T-helper 17 cell (primary cell): ENCODE data around the gene SMU1. TPM values are rescaled to one million over a fixed set of nuclear protein-coding genes. Genes with fewer than 3 reads are reported as not detected.

Experiments used
- ATAC-seq: fragments of 150-1000 bp; cut with Tn5 transposase; 2 replicates; pipeline ENCODE4 v1.10.0; 2021; ENCODE audit warnings: mild to moderate bottlenecking, moderate library complexity
- DNase-seq, 3 donors: peaks; one replicate each; pipeline versions ENCODE4 v3.0.0 to v3.0.0-alpha.2; 2020 to 2021
- H3K9me3 ChIP-seq: one replicate; pipeline ENCODE4 v1.7.0; 2013; ENCODE audit warnings: low read length, mild to moderate bottlenecking; ENCODE audit not compliant: control insufficient read depth, poor library complexity, severe bottlenecking
- H3K27ac Mint-ChIP-seq: one replicate; pipeline ENCODE4 v1.8.0; 2022; ENCODE audit warnings: mild to moderate bottlenecking, moderate library complexity, mixed read lengths
- H3K27me3 Mint-ChIP-seq: one replicate; pipeline ENCODE4 v1.8.0; 2022; ENCODE audit warnings: mixed read lengths
- H3K36me3 Mint-ChIP-seq: one replicate; pipeline ENCODE4 v1.8.0; 2022; ENCODE audit warnings: low read depth, mixed read lengths
- H3K4me1 Mint-ChIP-seq: one replicate; pipeline ENCODE4 v1.8.0; 2022; ENCODE audit warnings: mild to moderate bottlenecking, mixed read lengths
- H3K4me3 Mint-ChIP-seq: one replicate; pipeline ENCODE4 v1.8.0; 2022; ENCODE audit warnings: mild to moderate bottlenecking, moderate library complexity, mixed read lengths
- total RNA-seq, 4 donors: library from RNA in 2 of 4; stranded (reverse) in 2 of 4; gene quantifications; one replicate each; pipeline ENCODE4 v1.2.3 and lab custom pipeline; 2022 to 2026

Gene SMU1
- total RNA-seq = 10 to 100 TPM; 20.6 to 21.2 TPM
- 108 to 196 reads per million in 2 donors for total RNA-seq (lab: John Stamatoyannopoulos, UW)

DNA sequence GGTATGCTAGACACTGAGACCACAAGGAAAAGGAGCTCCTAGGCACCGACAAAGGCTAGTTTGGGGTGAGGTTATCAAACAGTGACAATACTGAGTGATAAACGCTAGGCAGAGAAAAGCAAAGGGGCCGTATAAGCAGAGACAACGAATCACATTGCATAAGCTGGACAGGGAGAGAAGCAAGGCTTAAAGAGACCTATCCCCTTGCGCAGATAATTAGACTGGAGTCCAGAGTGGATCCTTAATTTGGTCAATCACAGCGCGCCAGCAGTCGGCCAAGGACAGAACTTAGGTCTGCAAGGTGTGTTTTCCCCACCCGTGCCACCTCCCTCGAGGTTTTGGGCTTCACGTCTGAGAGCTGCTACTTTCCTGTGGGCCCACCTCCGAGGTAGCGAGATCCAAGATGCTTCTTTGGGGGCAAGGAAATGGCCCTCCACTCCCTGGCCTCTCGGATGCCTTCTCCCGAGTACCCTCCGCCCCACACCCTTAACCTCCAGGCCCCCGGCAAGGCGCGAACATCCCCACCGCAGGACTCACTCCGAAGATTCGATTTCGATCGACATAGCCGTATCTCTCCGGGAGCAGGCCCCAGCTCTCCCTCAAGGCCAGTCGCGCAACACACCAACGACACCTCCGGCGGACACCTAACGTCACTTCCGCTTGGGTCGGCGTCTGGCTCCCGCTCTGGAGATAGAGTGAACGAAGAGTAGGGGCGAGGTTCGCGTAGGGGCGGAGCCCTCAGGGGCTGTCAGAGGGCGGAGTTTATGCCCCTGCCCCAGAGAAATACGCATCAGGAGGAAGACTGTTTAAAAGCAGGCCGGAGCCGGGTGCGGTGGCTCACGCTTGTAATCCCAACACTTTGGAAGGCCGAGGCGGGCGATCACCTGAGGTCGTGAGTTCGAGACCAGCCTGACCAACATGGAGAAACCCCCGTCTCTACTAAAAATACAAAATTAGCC lies at the start of gene SMU1:
Gene SMU1 (minus strand): TSS at position 629 of the 959 bp plus-strand sequence. CDS start 66 bp downstream, at position 563.
- H3K4me3 Mint-ChIP-seq = peak within 1 kb of the TSS; percentile 94
- peak within 1 kb of the TSS; percentile 99 for H3K27ac Mint-ChIP-seq
- peaks cover 18% of the 10 kb centered on the region for H3K4me1 Mint-ChIP-seq
- DNase-seq = peak; percentile 88 to 92 (median 90)
- ATAC-seq = peak; percentile 96
- no peaks in the 10 kb centered on the region for H3K9me3 ChIP-seq
- no peaks in the 10 kb centered on the region for H3K27me3 Mint-ChIP-seq
- peaks cover 2% of the 10 kb centered on the region for H3K36me3 Mint-ChIP-seq

GRCh38 chr9:33125461-33125860 lies 49.0 kb upstream of the SMU1 start:
- ATAC-seq (no peak), DNase-seq (no peak)
- H3K4me1 Mint-ChIP-seq = peaks cover 54% of the 10 kb centered on the region
- H3K36me3 Mint-ChIP-seq = peaks cover 16% of the 10 kb centered on the region
- H3K27ac Mint-ChIP-seq = peak overlapping the region; percentile 81
- H3K27me3 Mint-ChIP-seq = no peaks in the 10 kb centered on the region
- no peaks in the 10 kb centered on the region for H3K9me3 ChIP-seq
- H3K4me3 Mint-ChIP-seq = no peak overlapping the region

GRCh38 chr9:33124751-33125381 lies 48.4 kb upstream of the SMU1 start:
- Mint-ChIP-seq H3K4me1 (peaks cover 56% of the 10 kb centered on the region), H3K36me3 (peaks cover 15% of the 10 kb centered on the region)
- no peak for DNase-seq

DNA sequence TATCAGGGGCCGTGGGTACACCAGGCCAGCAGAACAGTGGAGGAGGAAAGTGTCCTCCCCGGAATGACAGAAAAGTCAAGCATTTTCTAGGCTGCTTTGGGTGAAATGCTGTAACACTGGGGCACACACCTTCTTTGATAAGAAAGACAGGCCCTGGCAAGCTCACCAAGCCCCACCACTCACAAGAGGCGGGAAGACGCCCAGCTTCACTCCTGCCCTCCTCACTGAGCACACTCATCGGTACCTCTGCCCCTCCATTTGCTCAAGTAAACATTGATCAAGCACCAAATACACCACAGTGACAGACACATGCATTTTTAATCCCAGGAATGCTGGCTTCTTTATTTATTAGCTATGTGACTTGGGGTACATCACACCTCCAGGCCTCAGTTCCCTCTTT lies 47.6 kb upstream of the SMU1 start:
- Mint-ChIP-seq H3K36me3 (peaks cover 9% of the 10 kb centered on the region), H3K27ac (peak overlapping the region; percentile 74)

More at GRCh38 chr9:33124751-33125381, 48.4 kb upstream of the SMU1 start:
- H3K4me3 Mint-ChIP-seq = peak overlapping the region; percentile 49
- peak; percentile 55 for ATAC-seq
- H3K27ac Mint-ChIP-seq = peak overlapping the region; percentile 81
- H3K27me3 Mint-ChIP-seq = no peaks in the 10 kb centered on the region
- no peaks in the 10 kb centered on the region for H3K9me3 ChIP-seq

GRCh38 chr9:33123407-33124031 lies 47.0 kb upstream of the SMU1 start:
- DNase-seq (no peak), ATAC-seq (no peak)
- H3K4me1 Mint-ChIP-seq = peaks cover 48% of the 10 kb centered on the region
- H3K4me3 Mint-ChIP-seq = peak overlapping the region; percentile 36
- H3K27ac Mint-ChIP-seq = peak overlapping the region; percentile 74
- H3K9me3 ChIP-seq = no peaks in the 10 kb centered on the region
- H3K36me3 Mint-ChIP-seq = peaks cover 9% of the 10 kb centered on the region
- no peaks in the 10 kb centered on the region for H3K27me3 Mint-ChIP-seq

More for the DNA sequence above, 47.6 kb upstream of the SMU1 start:
- Mint-ChIP-seq H3K27me3 (no peaks in the 10 kb centered on the region), H3K4me3 (peak overlapping the region; percentile 36), H3K4me1 (peaks cover 48% of the 10 kb centered on the region)
- no peaks in the 10 kb centered on the region for H3K9me3 ChIP-seq
- DNase-seq (no peak), ATAC-seq (no peak)

DNA sequence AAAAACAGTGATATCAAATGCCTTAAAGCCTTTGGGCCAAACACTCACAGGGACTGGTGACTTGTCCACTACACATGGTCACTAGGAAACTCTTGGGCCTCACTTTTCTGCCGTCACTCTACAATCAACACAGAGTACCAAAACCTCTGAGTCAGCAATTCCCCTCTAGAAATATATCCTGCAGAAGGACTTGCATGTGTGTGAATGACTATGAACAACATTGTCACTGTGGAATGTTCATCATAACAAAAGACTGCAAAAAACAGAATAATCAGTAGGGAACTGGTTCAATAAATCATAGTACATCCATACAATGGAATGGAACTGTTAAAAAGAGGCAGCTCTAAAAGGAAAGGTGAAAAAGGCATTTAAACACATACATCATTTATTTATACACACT lies 44.1 kb upstream of the SMU1 start:
- ATAC-seq = no peak
- no peaks in the 10 kb centered on the region for H3K9me3 ChIP-seq
- H3K27me3 Mint-ChIP-seq = no peaks in the 10 kb centered on the region
- no peak for DNase-seq
- H3K4me3 Mint-ChIP-seq = no peak overlapping the region
- peaks cover 43% of the 10 kb centered on the region for H3K4me1 Mint-ChIP-seq
- H3K36me3 Mint-ChIP-seq = peaks cover 2% of the 10 kb centered on the region
- H3K27ac Mint-ChIP-seq = peak overlapping the region; percentile 71

DNA sequence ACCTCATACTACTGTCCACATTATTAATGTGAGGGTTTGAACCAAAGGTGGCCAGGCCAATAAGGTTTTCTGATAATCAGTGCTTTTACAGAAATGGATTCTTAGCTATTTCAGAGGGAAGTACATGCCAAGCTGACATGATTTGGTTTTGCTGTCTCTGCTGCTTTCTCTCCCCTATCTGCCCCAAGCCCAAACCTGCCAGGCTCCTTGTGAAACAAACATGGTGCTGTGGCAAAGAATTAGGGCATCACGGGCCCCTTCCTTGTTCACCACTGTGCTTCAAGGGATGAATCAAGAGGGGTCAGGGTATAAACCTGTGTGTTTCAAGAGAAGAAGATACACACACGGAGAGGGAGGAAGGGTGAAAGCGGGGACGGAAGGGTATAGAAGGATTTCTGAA lies 41.3 kb upstream of the SMU1 start:
- H3K36me3 Mint-ChIP-seq = peaks cover 6% of the 10 kb centered on the region
- no peak for DNase-seq

GRCh38 chr9:33117306-33117705 lies 40.8 kb upstream of the SMU1 start:
- DNase-seq (no peak), ATAC-seq (peak; percentile 37)
- Mint-ChIP-seq H3K4me1 (peaks cover 31% of the 10 kb centered on the region), H3K4me3 (peak overlapping the region; percentile 19), H3K27ac (peak overlapping the region; percentile 88), H3K27me3 (no peaks in the 10 kb centered on the region), H3K36me3 (peaks cover 6% of the 10 kb centered on the region)
- no peaks in the 10 kb centered on the region for H3K9me3 ChIP-seq

More for the DNA sequence above, 41.3 kb upstream of the SMU1 start:
- Mint-ChIP-seq H3K4me3 (peak overlapping the region; percentile 56), H3K27ac (peak overlapping the region; percentile 88), H3K27me3 (no peaks in the 10 kb centered on the region), H3K4me1 (peaks cover 31% of the 10 kb centered on the region)
- no peaks in the 10 kb centered on the region for H3K9me3 ChIP-seq
- ATAC-seq = peak; percentile 8

DNA sequence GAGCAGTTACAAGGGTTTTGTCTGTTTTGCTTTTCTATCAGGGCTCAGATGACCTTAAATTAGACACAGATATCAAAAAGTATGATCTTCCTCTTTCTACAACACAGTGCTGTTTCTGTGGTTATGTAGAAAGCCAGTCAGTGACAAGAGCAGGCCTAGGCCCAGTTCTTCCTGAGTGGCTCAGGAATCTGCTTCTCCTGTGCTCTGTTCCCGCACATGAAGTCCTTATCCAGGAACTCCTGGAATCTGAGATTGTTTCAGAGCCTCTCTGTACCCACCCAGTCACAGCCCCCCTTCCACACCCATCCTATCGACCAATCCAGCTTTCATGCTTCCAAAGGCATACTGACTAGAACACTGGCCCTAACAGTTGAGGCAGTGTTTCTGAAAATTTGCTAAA lies 40.4 kb upstream of the SMU1 start:
- no peaks in the 10 kb centered on the region for H3K9me3 ChIP-seq
- ATAC-seq (peak; percentile 9), DNase-seq (no peak)
- Mint-ChIP-seq H3K4me3 (peak overlapping the region; percentile 19), H3K36me3 (peaks cover 7% of the 10 kb centered on the region), H3K4me1 (peaks cover 32% of the 10 kb centered on the region), H3K27ac (peak overlapping the region; percentile 88), H3K27me3 (no peaks in the 10 kb centered on the region)

DNA sequence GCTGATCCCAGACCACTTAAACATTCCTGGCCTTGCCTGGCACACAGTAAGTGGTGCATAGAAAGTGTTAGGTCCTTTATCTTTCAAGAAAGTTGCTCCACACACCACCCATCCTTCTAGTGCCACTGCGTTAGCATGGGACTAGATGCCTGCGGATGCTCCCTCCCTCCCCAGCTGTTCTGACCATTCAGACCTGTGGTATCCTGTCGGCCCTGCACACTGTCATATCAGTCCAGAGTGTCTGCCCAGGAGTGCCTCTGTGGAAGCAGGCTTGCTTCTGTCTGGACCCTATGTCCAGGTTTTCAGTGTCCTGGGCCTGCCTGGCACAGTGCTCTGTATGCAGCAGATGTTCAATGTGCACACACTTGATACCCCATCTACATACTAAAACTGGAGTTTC lies 38.3 kb upstream of the SMU1 start:
- ATAC-seq = no peak
- H3K36me3 Mint-ChIP-seq = peaks cover 10% of the 10 kb centered on the region
- H3K27ac Mint-ChIP-seq = peak overlapping the region; percentile 86
- no peak for DNase-seq
- no peaks in the 10 kb centered on the region for H3K9me3 ChIP-seq
- peak overlapping the region; percentile 71 for H3K4me3 Mint-ChIP-seq
- H3K27me3 Mint-ChIP-seq = no peaks in the 10 kb centered on the region
- H3K4me1 Mint-ChIP-seq = peaks cover 22% of the 10 kb centered on the region

- H3K27me3 Mint-ChIP-seq = no peaks in the 10 kb centered on the region
- H3K4me3 Mint-ChIP-seq = peak overlapping the region; percentile 47
- H3K27ac Mint-ChIP-seq = peak overlapping the region; percentile 86
- DNase-seq = no peak
- ATAC-seq = no peak
- H3K36me3 Mint-ChIP-seq = peaks cover 10% of the 10 kb centered on the region
- H3K9me3 ChIP-seq = no peaks in the 10 kb centered on the region
- H3K4me1 Mint-ChIP-seq = peaks cover 23% of the 10 kb centered on the region
Measured at GRCh38 chr9:33113799-33114547, 37.5 kb upstream of the SMU1 start.

GRCh38 chr9:33112094-33112493 lies 35.6 kb upstream of the SMU1 start:
- Mint-ChIP-seq H3K27ac (peak overlapping the region; percentile 81), H3K36me3 (peaks cover 10% of the 10 kb centered on the region), H3K27me3 (no peaks in the 10 kb centered on the region), H3K4me1 (peaks cover 16% of the 10 kb centered on the region), H3K4me3 (peak overlapping the region; percentile 47)
- H3K9me3 ChIP-seq = no peaks in the 10 kb centered on the region
- DNase-seq (no peak), ATAC-seq (no peak)
